Measurements from ENCODE around the gene PHKA2.

GRCh38 chrX:18920566-18920965 is 63.3 kb downstream of the PHKA2 start:
- TF ChIP-seq CTCF (IDR thresholded peaks at IDR 0.05) (no peak), ZFX (IDR thresholded peaks at IDR 0.05; ENCODE audit: borderline replicate concordance) (no peak)
